HG02798 (cell line): ENCODE measurements around the gene STRADA.

ENCODE experiments used
- ATAC-seq: cut with Tn5 transposase; IDR thresholded peaks from one replicate; pipeline ENCODE4 v1.9.1; 2021; ENCODE audit warnings: mild to moderate bottlenecking; ENCODE audit not compliant: unreplicated experiment, poor library complexity

STRADA gene, protein sequence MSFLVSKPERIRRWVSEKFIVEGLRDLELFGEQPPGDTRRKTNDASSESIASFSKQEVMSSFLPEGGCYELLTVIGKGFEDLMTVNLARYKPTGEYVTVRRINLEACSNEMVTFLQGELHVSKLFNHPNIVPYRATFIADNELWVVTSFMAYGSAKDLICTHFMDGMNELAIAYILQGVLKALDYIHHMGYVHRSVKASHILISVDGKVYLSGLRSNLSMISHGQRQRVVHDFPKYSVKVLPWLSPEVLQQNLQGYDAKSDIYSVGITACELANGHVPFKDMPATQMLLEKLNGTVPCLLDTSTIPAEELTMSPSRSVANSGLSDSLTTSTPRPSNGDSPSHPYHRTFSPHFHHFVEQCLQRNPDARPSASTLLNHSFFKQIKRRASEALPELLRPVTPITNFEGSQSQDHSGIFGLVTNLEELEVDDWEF

GRCh38 chr17:63741408-63742173, at the start of gene STRADA:
Gene STRADA, minus strand, starts transcription at chr17:63741799. Its CDS starts 13,430 bp downstream, at chr17:63728369.
- ATAC-seq: peak; percentile 95

GRCh38 chr17:63790057-63790456, 48.5 kb upstream of the STRADA start:
- no peak for ATAC-seq

- no peak for ATAC-seq
Measured at GRCh38 chr17:63786971-63787711, 45.5 kb upstream of the STRADA start.

GRCh38 chr17:63786117-63786516, 44.5 kb upstream of the STRADA start:
- ATAC-seq: no peak

DNA sequence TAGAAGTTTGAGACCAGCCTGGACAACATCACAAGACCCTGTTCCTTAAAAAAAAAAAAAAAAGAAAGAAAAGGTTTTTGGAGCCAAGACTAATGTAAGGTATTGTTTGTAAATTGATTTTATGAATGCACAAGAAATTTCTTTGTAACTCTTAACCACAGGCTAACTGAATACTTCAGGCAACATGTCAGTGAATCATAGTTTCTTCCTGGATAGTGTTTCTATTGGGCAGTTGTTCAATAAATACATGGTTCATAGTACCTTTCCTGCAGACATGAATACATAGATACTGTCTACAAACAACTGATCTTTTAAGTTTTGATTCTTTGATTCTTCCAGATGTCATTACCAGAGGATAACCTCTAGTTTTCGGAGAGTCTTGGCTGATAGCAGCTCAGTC, 44.0 kb upstream of the STRADA start:
- no peak for ATAC-seq

DNA sequence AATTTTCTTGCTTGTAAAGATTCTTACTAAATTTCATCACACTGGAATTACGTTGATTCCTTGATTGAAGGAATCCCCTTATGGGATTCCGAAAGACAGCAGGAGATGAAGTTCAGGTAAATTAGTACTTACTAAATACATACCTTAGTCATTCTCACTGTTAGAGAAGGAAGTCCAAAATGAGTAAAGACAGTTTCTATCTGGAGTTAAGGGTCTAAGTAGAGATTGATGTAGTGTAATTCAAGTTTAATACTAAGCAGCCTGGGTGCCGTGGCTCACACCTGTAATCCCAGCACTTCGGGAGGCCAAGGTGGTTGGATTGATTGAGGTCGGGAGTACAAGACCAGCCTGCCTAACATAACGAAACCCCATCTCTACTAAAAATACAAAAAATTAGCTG, 41.9 kb upstream of the STRADA start:
- no peak for ATAC-seq

DNA sequence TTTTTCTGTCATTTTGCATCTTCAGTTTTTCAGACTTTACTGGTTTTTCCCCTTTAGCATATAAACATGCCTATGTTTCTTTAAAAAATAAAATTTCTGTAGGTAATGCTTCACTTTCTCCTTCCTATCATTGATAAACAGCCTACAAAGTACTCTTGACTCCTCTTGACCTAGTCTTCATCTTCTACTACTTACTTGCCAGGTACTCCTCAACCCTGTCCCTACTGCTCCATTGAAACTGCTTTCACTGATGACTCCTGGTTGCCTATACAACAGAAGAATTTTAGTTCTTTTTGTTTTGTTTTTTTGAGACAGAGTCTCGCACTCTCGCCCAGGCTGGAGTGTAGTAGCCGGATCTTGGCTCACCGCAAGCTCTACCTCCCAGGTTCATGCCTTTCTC, 39.3 kb upstream of the STRADA start:
- no peak for ATAC-seq

DNA sequence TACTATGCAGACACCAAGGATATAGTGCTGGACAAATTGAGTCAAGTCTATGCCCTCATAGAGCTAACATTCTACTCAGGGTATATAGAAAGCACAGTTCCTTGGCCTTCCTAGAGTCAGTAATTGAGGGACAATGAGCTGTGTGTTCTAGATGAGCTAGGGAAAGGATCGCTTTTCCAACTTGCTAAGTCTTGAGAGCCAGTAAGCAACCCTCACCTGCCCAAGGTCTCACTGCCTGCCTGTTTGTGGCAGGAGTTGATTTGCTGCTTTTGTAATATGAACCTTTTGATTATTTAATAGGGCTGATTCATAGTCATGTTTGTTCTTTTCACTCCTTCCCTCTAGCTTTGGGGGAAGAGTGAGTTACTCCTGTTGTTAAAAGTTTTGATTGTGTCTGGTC, 38.9 kb upstream of the STRADA start:
- no peak for ATAC-seq

DNA sequence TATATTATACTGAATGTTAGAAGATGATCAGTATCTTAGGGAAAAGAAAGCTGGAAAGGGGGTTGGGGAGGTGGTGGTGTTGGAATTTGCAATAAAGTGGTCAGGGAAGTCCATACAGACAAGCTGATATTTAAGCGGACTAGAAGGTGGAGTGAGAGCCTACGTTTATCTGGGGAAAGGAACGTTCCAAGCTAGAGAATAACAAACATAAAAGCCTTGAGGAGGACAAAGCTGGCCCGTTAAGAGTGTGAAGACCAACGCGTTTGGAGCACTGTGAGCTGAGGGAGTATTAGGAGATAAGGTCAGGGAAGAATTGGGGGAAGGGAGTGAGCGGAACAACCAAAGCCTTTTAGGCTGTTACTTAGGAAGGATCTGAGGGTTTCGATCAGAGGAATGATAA, 33.8 kb upstream of the STRADA start:
- ATAC-seq: no peak

GRCh38 chr17:63774969-63775265, 33.3 kb upstream of the STRADA start:
- no peak for ATAC-seq

DNA sequence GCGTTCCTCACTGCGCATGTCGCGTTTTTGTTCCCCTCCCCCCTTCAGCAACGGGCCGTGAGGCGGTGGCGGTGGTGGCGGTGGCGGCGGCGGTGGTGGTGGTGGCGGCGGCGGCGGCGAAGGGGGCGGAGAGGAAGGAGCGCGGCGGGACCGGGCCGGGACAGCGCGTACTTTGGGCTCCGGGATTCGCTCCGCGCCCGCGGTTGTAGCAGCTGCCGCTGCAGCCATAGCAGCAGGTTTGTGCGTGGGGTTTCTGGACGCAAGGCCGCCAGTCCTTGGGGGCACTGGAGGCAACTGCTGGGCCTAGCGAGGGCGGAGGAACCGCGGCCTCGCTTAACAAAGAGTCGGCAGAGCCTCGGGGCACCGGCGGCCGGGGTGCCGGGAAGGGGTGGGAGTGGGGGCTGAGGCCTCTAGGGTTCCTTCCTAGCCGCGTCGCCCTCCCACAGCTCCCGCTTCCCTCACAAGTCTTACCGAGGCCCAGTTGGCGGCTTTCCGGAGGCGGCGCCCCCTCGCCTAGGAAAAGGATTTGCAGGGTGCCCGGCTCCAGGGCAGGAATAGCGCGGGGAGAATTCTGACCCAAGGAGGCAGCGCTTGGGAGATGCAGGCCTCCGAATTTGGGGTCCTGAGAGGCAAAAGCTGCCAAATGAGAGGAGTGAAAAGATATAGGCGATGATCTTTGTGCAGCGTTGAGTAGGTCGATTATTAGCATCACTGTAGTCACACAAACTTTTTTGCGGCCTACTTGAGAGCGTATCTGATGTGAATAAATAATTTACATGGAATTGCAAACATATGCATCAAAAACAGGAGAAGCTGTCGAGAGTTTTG, 32.8 kb upstream of the STRADA start, which contains the start of gene DDX42:
Gene DDX42, plus strand, starts transcription at position 30 of the 828 bp plus-strand sequence. CDS start 12,880 bp downstream, outside the sequence.
- ATAC-seq: no peak

DNA sequence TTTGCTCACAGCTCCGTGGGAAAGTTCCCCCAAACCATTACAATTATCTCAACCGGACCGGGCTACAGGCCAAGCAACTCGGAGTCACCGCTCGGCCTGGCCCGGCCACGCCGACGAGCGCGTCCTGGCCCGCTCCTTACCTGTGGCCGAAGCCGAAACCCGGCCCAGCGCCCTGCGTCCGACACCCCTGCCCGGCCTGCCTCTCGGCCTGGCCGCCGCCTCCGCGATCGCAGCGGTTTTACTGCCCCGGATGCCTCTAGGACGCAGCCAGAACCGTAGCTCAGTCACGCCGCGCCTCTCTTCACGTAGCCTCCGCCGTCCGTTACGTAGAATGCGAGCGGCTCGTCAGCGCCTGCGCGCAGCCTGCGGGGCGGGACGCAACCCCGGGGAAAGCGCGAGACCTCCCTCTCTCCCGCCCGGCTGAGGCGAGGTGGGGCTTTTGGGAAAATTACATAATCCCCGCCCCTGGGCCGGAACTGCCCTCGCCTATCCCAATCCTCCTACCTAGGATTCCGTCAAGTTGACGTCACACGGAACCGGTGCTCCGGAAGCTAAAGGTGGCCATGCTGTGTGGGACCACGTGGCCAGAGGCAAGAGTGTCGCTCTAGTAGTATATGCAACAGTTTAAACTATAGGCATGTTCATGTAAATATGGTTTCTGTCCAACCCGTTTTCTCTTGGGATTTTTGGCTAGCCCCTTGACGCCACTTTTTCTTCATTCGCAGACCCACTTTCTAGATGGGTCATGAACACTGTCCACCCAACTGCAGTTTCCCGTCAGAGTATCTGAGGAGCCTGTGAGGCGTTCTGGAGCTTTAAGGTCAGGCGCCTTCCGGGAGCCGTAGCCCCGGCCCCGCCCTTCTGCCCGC, 31.9 kb upstream of the STRADA start, which contains the start of gene CCDC47:
Gene CCDC47, minus strand, starts transcription at position 326 of the 869 bp plus-strand sequence. CDS start 7,422 bp downstream, outside the sequence.
- ATAC-seq: peak; percentile 86

DNA sequence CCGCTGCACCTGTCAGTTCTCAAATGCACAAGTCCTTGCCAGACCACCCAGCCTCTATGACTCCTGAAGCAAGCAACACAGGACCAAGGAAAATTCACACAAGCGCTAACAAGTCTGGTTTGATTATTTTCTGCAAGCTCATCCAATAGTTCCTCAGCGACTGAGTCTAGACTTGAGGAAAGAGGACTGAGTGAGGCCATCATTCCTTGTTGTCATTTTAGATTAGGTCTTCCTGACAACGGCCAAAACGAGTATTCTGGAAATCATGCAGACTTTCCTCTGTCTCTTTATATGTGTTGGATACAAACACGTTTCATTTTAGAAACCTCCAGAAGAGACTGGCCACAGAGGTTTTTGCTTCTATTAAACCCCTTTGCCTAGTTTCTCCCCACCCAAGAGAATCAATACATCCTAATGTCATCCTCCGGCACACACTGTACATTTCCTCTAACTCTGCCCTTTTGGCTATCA, 31.2 kb upstream of the STRADA start:
- ATAC-seq: no peak

DNA sequence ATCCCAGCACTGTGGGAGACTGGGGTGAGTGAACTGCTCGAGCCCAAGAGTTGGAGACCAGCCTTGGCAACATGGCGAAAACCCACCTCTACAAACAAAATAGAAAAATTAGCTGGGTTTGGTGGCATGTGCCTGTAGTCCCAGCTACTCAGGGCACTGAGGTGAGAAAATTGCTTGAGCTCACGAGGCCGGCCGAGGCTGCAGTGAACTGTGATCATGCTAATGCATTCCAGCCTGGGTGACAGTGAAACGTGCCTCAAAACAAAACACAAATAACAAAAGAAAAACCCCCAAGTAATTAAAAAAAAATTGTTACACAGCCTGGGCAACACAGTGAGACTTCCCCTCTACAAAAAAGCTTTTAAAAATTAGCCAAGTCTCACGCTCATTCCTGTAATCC, 26.8 kb upstream of the STRADA start:
- ATAC-seq: no peak

GRCh38 chr17:63766754-63767153, 25.2 kb upstream of the STRADA start:
- ATAC-seq: no peak

GRCh38 chr17:63764716-63765115, 23.1 kb upstream of the STRADA start:
- no peak for ATAC-seq

DNA sequence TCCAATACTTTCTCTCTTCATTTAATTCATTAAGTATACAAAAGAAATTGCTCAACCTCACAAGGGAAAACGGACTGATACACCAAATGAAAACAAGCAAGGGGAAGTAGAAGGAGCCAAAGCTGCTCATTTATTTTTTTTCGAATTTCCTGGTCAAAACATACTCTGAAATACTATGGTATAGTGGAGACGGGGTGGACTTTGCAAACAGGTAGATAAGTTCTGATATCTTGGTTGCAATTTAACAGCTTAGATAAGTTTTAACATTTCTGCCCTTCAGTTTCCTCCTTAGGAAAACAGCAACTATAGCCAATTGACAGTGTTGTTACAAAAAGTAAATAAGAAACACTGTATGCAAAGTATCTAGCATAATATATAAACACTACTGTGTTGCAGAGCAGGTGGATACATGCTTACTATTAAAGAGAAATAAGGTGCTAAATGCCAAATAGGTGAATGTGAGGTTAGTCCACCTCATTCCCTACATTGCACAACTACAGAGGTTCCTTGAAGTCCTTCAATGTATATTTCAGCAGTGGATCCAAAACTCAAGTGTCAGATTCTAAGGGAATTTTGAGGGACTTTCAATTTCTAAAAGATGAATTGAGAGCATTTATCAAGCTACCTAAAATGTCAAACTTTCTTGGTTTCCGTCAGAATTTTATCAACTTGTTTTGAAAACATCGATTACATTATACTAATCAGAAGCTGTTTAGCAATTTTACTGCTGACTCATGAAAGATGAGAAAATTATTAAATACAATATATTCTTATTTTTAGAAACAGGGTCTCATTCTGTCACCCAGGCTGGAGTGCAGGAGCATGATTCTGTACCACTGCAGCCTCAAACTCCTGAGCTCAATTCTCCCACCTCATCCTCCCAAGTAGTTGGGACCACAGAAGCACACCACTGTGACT, 20.8 kb upstream of the STRADA start:
- no peak for ATAC-seq
